ENCODE data around the gene SF3B5. TPM values are rescaled to one million over a fixed set of nuclear protein-coding genes. Genes with fewer than 3 reads are reported as not detected.
"Not testable (repeated sequence)": the region's sequence is repeated elsewhere in the genome, so short reads cannot be mapped to it uniquely, and the experiment has no call there.

The SF3B5 gene
- total RNA-seq, 4 donors from 2014 or later, result 168 to 188 (median 186) TPM

- in situ Hi-C loops (cut with MboI; ENCODE audit: low sequenced_read_pairs in 4 of 4), result no loop called here
- Histone ChIP-seq H3K36me3 (no peaks in the 10 kb centered on the region), H3K27me3 (no peaks in the 10 kb centered on the region), H3K4me1 (no peaks in the 10 kb centered on the region), H3K27ac (no peak overlapping the region), H3K9me3 (no peaks in the 10 kb centered on the region), H3K4me3 (no peak overlapping the region)
- intact Hi-C loops (cut with DNase I; ENCODE audit: low total_unique reads), result no loop called here
- no peak for TF ChIP-seq CTCF (IDR thresholded peaks at IDR 0.05 in 4 of 5, conservative IDR thresholded peaks at IDR 0.05 in 1 of 5)
- TF ChIP-seq POLR2A (IDR thresholded peaks at IDR 0.05), result no peak
- DNase-seq, result no peak
- ATAC-seq, result no peak
Measured at GRCh38 chr6:144047688-144048087, 47.7 kb downstream of the SF3B5 start.

GRCh38 chr6:144046672-144047071 lies 48.7 kb downstream of the SF3B5 start:
- H3K4me1 ChIP-seq; H3K27ac ChIP-seq; DNase-seq; ATAC-seq; H3K36me3 ChIP-seq; intact Hi-C loops (cut with DNase I; ENCODE audit: low total_unique reads); H3K27me3 ChIP-seq; H3K9me3 ChIP-seq; H3K4me3 ChIP-seq; in situ Hi-C loops (cut with MboI; ENCODE audit: low sequenced_read_pairs in 4 of 4): not testable (repeated sequence)

- in situ Hi-C loops (cut with MboI; ENCODE audit: low sequenced_read_pairs in 4 of 4); intact Hi-C loops (cut with DNase I; ENCODE audit: low total_unique reads); H3K4me1 ChIP-seq; H3K4me3 ChIP-seq; H3K27me3 ChIP-seq; DNase-seq; H3K36me3 ChIP-seq; H3K27ac ChIP-seq; H3K9me3 ChIP-seq; ATAC-seq: not testable (repeated sequence)
Measured at GRCh38 chr6:144044989-144045388, 50.4 kb downstream of the SF3B5 start.

Other genes starting within 250 kb of the SF3B5 start
- not detected for gene ZC2HC1B, start 231.1 kb downstream of the SF3B5 start, total RNA-seq
- 10 to 100 TPM in 1 of 4 donors, 1 to 10 TPM in 3; 2.4 to 10.9 (median 3.8) TPM for gene PLAGL1, start 87.3 kb downstream of the SF3B5 start, total RNA-seq
- 1 to 10 TPM; 2.0 to 5.2 (median 4.3) TPM for gene STX11, start 54.9 kb upstream of the SF3B5 start, total RNA-seq
- 10 to 100 TPM; 24.1 to 66.3 (median 40.1) TPM for gene UTRN, start 189.8 kb upstream of the SF3B5 start, total RNA-seq